ENCODE measurements around the gene TBX4. TPM values are rescaled to one million over a fixed set of nuclear protein-coding genes. Genes with fewer than 3 reads are reported as not detected.

Gene TBX4
- polyA plus RNA-seq, 1 donor (not counting 4 experiments of a cell fraction or from before 2014, with no cell fraction given) = 0.04 TPM

DNA sequence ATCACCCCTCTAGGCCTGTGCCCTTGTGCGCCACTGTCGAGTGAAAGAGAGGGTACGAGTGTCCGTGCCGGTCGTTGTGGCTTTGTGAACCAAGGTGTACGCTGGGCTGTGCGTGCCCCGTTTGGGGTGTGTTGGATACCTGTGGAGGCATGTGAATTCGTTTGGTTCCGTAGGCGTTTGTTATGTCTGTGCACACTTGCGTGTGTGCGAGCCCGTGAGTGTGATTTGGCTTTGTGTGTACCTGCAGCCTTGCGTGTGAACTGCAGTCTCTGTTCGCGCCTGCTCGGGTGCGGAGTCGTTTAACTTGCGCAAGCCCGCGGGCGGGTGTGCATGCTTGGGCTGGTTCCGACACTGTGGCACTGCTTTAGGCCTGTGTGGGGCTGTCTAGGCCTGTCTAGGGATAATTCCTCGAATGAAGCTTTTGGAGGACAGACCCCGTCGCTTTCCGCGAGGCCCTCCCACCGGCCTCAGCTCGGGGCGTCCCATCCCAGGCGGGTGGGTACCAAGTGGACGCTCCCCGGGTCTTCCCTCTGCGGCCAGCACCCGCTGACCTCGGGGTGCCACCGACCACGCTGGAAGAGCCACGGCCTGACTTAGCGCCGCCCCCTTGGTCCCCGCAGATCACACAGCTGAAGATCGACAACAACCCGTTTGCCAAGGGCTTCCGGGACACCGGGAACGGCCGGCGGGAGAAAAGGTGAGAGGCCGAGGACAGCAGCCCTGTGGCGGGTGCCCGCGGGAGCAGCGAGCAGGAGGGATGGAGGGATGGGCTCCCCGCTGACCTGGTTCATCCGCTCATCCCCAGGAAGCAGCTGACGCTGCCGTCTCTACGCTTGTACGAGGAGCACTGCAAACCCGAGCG is 48.2 kb upstream of the TBX4 start:
- Histone ChIP-seq H3K79me2 (ENCODE audit: control insufficient read depth, insufficient read depth, low read length) (no peaks in the 10 kb centered on the region), H3K27me3 (ENCODE audit: control insufficient read depth, extremely low read depth, insufficient read depth, low read length) (peaks cover 87% of the 10 kb centered on the region), H3K9ac (ENCODE audit: control insufficient read depth, extremely low read depth, insufficient read depth, low read length) (no peak overlapping the region), H3K4me2 (ENCODE audit: control insufficient read depth, extremely low read depth, insufficient read depth, low read depth, low read length) (peak overlapping the region; percentile 58), H3K4me1 (ENCODE audit: control insufficient read depth, extremely low read depth, insufficient read depth, low read length) (peaks cover 11% of the 10 kb centered on the region), H3K36me3 (ENCODE audit: control insufficient read depth in 2 of 2, extremely low read depth in 1 of 2, insufficient read depth in 2 of 2, low read length in 2 of 2) (no peaks in the 10 kb centered on the region), H3K4me3 (ENCODE audit: control insufficient read depth in 2 of 3, extremely low read depth in 1 of 3, insufficient read depth in 2 of 3, low read depth in 1 of 3, low read length in 3 of 3) (peak overlapping the region in 1 of 3 experiments; percentile 20), H3K27ac (ENCODE audit: control insufficient read depth, insufficient read depth, low read length) (no peak overlapping the region), H3K9me1 (ENCODE audit: control insufficient read depth, extremely low read depth, insufficient read depth, low read length) (no peaks in the 10 kb centered on the region), H3K9me3 (ENCODE audit: control insufficient read depth, low read depth, low read length) (no peaks in the 10 kb centered on the region), H4K20me1 (ENCODE audit: control insufficient read depth, extremely low read depth, insufficient read depth, low read length) (peaks cover 6% of the 10 kb centered on the region), H2AFZ (ENCODE audit: control insufficient read depth, low read length) (no peak overlapping the region)
- dilution Hi-C loops (cut with MboI; ENCODE audit: extremely low pct_ligation_motif_present, low sequenced_read_pairs) = no loop called here
- TF ChIP-seq, protein P1, sequence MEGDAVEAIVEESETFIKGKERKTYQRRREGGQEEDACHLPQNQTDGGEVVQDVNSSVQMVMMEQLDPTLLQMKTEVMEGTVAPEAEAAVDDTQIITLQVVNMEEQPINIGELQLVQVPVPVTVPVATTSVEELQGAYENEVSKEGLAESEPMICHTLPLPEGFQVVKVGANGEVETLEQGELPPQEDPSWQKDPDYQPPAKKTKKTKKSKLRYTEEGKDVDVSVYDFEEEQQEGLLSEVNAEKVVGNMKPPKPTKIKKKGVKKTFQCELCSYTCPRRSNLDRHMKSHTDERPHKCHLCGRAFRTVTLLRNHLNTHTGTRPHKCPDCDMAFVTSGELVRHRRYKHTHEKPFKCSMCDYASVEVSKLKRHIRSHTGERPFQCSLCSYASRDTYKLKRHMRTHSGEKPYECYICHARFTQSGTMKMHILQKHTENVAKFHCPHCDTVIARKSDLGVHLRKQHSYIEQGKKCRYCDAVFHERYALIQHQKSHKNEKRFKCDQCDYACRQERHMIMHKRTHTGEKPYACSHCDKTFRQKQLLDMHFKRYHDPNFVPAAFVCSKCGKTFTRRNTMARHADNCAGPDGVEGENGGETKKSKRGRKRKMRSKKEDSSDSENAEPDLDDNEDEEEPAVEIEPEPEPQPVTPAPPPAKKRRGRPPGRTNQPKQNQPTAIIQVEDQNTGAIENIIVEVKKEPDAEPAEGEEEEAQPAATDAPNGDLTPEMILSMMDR (optimal IDR thresholded peaks at IDR 0.05 in 1 of 3, IDR thresholded peaks at IDR 0.05 in 1 of 3, conservative IDR thresholded peaks at IDR 0.05 in 1 of 3; ENCODE audit: extremely low read depth in 1 of 3, insufficient read depth in 2 of 3, low read length in 3 of 3) = no peak
- peak; percentile 27 for TF ChIP-seq EZH2 (IDR thresholded peaks at IDR 0.05; ENCODE audit: low read length)
- peak; percentile 79 for FAIRE-seq
- DNase-seq (ENCODE audit: low read depth, low spot score) = no peak

DNA sequence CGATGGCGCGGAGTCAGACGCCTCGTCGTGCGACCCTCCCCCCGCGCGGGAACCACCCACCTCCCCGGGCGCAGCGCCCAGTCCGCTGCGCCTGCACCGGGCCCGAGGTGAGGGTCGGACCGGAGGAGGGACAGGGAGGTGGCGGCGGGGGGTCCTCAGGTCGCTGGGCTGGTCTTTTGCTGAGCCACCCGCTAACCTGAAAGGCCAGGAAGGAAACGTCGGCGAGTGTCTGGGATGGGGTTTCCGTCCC is 47.6 kb upstream of the TBX4 start:
- Histone ChIP-seq H3K4me3 (ENCODE audit: control insufficient read depth in 2 of 3, extremely low read depth in 1 of 3, insufficient read depth in 2 of 3, low read depth in 1 of 3, low read length in 3 of 3) (peak overlapping the region in 1 of 3 experiments; percentile 20), H3K27me3 (ENCODE audit: control insufficient read depth, extremely low read depth, insufficient read depth, low read length) (peaks cover 82% of the 10 kb centered on the region), H3K9me1 (ENCODE audit: control insufficient read depth, extremely low read depth, insufficient read depth, low read length) (no peaks in the 10 kb centered on the region), H4K20me1 (ENCODE audit: control insufficient read depth, extremely low read depth, insufficient read depth, low read length) (peaks cover 6% of the 10 kb centered on the region), H3K79me2 (ENCODE audit: control insufficient read depth, insufficient read depth, low read length) (no peaks in the 10 kb centered on the region), H3K9ac (ENCODE audit: control insufficient read depth, extremely low read depth, insufficient read depth, low read length) (no peak overlapping the region), H3K4me2 (ENCODE audit: control insufficient read depth, extremely low read depth, insufficient read depth, low read depth, low read length) (peak overlapping the region; percentile 58), H3K36me3 (ENCODE audit: control insufficient read depth in 2 of 2, extremely low read depth in 1 of 2, insufficient read depth in 2 of 2, low read length in 2 of 2) (no peaks in the 10 kb centered on the region), H3K4me1 (ENCODE audit: control insufficient read depth, extremely low read depth, insufficient read depth, low read length) (peaks cover 11% of the 10 kb centered on the region), H3K9me3 (ENCODE audit: control insufficient read depth, low read depth, low read length) (no peaks in the 10 kb centered on the region), H3K27ac (ENCODE audit: control insufficient read depth, insufficient read depth, low read length) (no peak overlapping the region), H2AFZ (ENCODE audit: control insufficient read depth, low read length) (no peak overlapping the region)
- dilution Hi-C loops (cut with MboI; ENCODE audit: extremely low pct_ligation_motif_present, low sequenced_read_pairs) = no loop called here
- no peak for FAIRE-seq
- TF ChIP-seq EZH2 (IDR thresholded peaks at IDR 0.05; ENCODE audit: low read length) = peak; percentile 27
- TF ChIP-seq, protein P1 (optimal IDR thresholded peaks at IDR 0.05 in 1 of 3, IDR thresholded peaks at IDR 0.05 in 1 of 3, conservative IDR thresholded peaks at IDR 0.05 in 1 of 3; ENCODE audit: extremely low read depth in 1 of 3, insufficient read depth in 2 of 3, low read length in 3 of 3) = no peak
- DNase-seq (ENCODE audit: low read depth, low spot score) = no peak
